Stimulated activated effector memory CD8-positive, alpha-beta T cell treated with anti-CD3 and anti-CD28 coated beads, Interleukin-12 subunit alpha, Interleukin-12 subunit beta, amount 100 ng/mL, for 72 hours (primary cell): Measurements from ENCODE around the gene NPC1.

Source experiments
- ATAC-seq: fragments of 150-1000 bp; cut with Tn5 transposase; 2 replicates; pipeline ENCODE4 v1.10.0; 2021
- DNase-seq, 2 donors: peaks; one replicate each; pipeline ENCODE4 v3.0.0; 2021 to 2022; ENCODE audit warnings: low spot score in 2 of 2
- H3K27ac Mint-ChIP-seq: one replicate; pipeline ENCODE4 v1.8.0; 2022; ENCODE audit warnings: mild to moderate bottlenecking, mixed read lengths
- H3K36me3 Mint-ChIP-seq: one replicate; pipeline ENCODE4 v1.8.0; 2022; ENCODE audit warnings: mild to moderate bottlenecking, mixed read lengths
- H3K4me1 Mint-ChIP-seq: one replicate; pipeline ENCODE4 v1.8.0; 2022; ENCODE audit warnings: mixed read lengths
- H3K4me3 Mint-ChIP-seq: one replicate; pipeline ENCODE4 v1.8.0; 2022; ENCODE audit warnings: mild to moderate bottlenecking, mixed read lengths
- H3K9me3 Mint-ChIP-seq: one replicate; pipeline ENCODE4 v1.8.0; 2022; ENCODE audit warnings: mixed read lengths

Gene NPC1

DNA sequence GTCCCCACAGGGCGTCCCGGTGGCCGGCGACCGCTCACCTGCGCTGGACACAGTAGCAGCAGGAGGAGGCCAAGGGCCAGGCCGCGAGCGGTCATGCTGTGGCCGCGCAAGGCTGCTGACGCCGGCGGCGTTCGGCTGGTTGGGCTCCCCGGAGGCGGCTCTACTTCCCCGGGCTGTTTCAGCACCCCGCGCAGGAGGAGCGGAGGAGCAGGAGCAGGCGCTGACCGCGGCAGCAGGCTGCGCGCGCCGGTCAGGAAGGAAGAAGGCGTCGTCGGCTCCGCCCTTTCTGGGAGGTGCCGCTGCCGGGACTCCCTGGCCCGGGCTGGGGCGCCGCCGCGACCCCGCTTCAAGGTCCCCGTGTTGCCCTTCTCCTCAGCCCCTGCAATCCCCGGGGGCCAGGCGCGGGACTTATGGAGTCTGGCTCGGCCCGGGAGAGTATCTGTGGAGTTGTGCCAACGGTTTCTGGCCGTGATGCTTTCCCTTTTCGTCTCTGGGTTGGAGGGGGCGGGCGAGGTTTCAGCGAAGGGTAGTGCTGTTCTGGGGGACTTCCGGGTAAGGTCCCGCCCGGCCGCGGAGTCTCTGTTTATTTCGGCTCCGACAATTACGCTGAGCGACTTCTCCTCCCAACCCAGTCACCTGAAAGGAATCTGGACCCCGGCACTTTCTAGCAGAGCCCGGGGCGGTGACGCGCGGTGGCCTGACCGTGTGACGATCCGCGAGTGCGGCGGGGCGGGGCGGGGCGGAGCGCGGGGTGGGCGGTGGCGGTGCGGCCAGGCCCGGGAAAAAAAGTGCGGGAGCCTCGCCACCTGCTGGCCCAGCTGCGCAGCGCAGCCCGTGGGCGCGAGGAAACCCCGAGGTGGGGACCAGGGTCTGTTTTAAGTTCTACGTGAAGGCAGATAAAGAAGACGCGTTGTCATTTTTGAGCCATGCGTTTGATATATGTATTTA, at the start of gene NPC1:
Gene NPC1 (minus strand): TSS at position 258 of the 948 bp plus-strand sequence. CDS start 163 bp downstream, at position 95.
- Mint-ChIP-seq H3K4me1 (peaks cover 36% of the 10 kb centered on the region), H3K4me3 (peak within 1 kb of the TSS; percentile 89), H3K9me3 (no peaks in the 10 kb centered on the region), H3K27ac (peak within 1 kb of the TSS; percentile 91), H3K36me3 (peaks cover 44% of the 10 kb centered on the region)
- ATAC-seq: peak; percentile 95
- peak; percentile 91 to 96 for DNase-seq

DNA sequence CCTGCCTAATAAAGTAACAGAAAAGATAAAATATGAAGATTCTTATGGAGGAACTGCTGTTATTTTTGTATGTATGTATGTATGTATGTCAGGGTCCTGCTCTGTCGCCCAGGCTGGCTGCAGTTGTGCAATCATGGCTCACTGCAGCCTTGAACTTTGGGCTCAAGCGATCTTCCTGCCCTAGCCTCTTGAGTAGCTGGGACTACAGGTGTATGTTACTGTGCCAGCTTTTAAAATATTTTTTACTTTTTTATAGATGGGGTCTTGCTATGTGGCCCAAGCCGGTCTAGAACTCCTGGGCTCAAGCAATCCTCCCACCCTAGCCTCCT, 49.7 kb upstream of the NPC1 start:
- Mint-ChIP-seq H3K27ac (no peak overlapping the region), H3K4me3 (no peak overlapping the region), H3K4me1 (no peaks in the 10 kb centered on the region), H3K36me3 (no peaks in the 10 kb centered on the region), H3K9me3 (no peaks in the 10 kb centered on the region)
- ATAC-seq: no peak
- DNase-seq: no peak

DNA sequence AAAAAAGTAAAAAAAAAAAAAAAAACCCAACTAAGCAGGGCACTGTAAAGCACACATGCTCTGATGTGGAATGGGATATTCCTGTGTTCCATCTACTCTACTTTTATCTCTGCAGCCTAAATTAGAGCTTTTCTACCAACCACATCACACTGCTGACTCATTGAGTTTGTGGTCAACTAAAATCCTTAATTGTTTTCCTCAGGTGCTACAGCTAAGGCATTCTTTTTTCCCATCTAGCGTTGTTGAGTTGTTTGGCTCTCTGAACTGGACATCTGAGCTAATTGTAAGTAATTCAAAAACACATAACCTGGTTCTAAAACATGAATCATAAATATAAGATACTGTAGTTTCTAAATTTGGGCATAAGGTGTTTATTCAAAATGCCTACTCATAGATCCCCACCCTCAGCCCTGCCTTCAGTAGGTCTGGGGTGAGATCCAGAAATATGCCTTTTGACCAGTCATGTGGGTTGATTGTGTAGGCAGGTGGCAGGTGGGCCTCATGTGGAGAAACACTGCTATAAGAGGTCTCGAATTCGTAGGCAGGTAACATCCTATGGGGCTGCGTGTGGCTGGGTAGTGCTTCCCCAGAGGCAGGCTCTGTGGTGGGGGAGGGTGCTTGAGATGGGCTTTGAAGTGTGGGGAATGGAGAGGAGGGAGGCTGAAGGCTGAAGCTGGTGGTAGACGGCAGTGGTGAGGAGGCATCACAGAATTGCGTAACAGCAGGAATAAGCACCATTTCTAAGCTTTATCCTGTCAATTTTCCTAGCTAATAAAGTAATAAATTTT, 49.2 kb upstream of the NPC1 start:
- DNase-seq (no peak), ATAC-seq (no peak)
- H3K9me3 Mint-ChIP-seq: no peaks in the 10 kb centered on the region
- no peak overlapping the region for H3K27ac Mint-ChIP-seq
- no peaks in the 10 kb centered on the region for H3K36me3 Mint-ChIP-seq
- H3K4me1 Mint-ChIP-seq: no peaks in the 10 kb centered on the region
- H3K4me3 Mint-ChIP-seq: no peak overlapping the region

DNA sequence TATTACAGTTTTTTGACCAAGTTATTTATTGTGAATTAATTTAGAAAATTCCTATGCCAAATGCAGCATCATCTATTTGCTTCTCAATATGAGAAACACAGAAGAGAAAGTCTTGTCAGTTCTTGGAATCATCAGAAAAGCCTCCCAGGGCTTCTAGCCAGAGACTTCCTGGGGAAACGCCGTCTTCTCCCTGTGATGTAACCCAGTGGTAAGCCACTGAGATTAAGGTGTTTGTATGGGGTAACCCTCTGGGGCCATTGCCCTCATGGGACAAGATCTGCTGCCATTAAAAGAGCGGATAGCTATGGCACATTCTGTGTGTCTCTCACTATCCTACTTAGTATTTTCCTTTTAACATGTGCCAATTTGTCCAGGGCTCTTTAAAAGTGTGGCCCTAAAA, 48.4 kb upstream of the NPC1 start:
- H3K36me3 Mint-ChIP-seq: no peaks in the 10 kb centered on the region
- no peak overlapping the region for H3K4me3 Mint-ChIP-seq
- H3K9me3 Mint-ChIP-seq: no peaks in the 10 kb centered on the region
- ATAC-seq (no peak), DNase-seq (no peak)
- H3K27ac Mint-ChIP-seq: no peak overlapping the region
- no peaks in the 10 kb centered on the region for H3K4me1 Mint-ChIP-seq

DNA sequence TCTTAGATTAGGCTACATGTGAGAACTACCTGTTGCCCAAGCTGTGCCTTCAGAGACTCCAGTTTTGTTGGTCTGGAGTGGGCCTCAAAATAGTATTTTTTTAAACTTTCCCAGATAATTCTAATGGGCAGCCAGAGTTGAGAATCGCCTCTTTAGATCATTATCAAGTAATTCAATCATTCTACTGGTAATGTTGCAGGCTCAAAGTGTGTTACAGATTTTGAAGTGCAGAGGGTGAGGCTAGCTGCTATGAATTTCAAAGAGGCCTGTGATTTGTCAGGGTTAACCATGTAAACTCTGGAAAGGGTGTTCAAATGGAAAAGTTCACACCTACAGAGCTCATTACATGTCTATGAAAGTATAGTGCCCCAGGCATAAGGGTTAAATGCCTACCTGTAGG, 46.3 kb upstream of the NPC1 start:
- H3K9me3 Mint-ChIP-seq: no peaks in the 10 kb centered on the region
- H3K36me3 Mint-ChIP-seq: no peaks in the 10 kb centered on the region

DNA sequence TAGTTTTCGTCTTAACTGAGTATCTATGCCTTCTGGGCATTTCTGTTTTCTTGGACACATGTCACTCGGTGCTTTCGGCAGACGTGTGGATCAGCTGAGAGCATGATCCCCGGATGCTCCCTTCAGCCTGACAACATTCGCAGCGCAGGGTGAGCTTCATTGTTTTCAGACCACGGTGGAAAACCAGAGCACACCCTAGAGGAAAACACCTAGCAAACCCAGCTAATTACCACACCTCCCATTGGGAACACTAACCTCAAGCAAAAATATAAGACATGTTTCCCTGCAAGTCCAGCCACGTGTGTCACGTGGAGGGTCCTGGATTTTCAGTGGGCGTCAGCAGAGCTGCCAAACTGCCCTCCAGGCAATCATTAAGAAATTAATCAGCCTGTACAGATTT, 45.4 kb upstream of the NPC1 start:
- no peaks in the 10 kb centered on the region for H3K9me3 Mint-ChIP-seq
- no peak overlapping the region for H3K27ac Mint-ChIP-seq
- H3K36me3 Mint-ChIP-seq: no peaks in the 10 kb centered on the region
- H3K4me3 Mint-ChIP-seq: no peak overlapping the region
- ATAC-seq (no peak), DNase-seq (no peak)
- H3K4me1 Mint-ChIP-seq: peaks cover 2% of the 10 kb centered on the region

More for the DNA sequence above, 46.3 kb upstream of the NPC1 start:
- Mint-ChIP-seq H3K4me1 (no peaks in the 10 kb centered on the region), H3K27ac (no peak overlapping the region), H3K4me3 (no peak overlapping the region)
- ATAC-seq: no peak
- no peak for DNase-seq

DNA sequence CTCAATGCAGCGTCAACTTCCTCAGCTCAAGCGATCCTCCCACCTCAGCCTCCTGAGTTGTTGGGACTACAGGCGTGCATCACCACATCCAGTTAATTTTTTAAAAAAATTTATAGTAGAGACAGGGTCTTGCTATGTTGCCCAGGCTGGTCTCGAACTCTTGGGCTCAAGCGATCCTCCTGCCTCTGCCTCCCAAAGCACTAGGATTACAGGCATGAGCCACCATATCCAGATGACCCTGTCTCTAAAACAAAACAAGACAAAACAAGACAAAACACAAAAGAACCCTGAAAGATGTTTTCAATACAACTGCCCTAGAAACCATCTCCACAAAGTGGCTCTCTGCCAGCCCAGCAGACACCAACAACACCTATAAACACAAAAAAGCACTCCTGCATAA, 45.0 kb upstream of the NPC1 start:
- Mint-ChIP-seq H3K27ac (no peak overlapping the region), H3K4me3 (no peak overlapping the region), H3K4me1 (peaks cover 6% of the 10 kb centered on the region), H3K9me3 (no peaks in the 10 kb centered on the region), H3K36me3 (no peaks in the 10 kb centered on the region)
- DNase-seq: no peak
- ATAC-seq: no peak

DNA sequence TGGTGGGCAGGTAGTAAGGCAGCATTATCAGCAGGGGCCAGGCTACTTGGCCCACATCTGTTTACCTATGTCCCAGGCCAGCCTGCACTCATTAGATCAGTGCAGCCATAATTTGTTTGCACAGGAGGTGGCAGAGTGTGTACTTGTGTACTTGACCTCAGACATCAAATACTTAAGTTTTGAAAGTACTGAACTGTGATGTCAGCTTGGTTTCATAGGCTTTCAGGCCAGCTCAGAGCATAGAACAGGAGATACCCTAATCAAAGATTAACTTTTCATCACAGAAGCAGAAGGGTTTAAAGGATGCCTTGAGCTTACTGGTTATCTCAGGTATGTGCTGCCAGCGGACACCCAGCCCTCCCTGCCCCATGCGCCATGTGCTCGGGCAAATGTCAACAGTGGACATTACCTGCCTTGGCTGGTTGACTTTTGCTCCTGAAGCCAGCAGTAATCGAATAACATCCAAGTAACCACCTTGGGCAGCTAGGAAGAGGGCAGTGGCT, 43.2 kb upstream of the NPC1 start:
- DNase-seq: no peak
- H3K9me3 Mint-ChIP-seq: no peaks in the 10 kb centered on the region

DNA sequence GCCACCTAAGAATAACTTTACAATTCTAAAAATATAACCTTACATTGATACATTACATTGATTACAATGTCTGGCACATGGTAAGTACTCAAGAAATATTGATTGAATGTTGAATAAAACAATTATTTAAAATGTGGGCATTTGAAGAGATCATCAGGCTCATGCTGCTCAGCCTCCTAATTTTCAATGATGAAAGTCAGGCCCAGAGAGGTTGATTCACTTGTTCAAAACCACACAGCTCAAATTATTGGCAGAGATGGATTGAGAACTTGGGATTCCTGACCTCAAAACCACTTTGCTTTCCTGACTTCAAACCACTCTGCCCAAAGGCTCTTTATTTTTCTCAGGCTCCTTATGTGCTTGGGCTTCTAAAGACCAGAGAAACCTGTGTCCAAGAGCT, 41.7 kb upstream of the NPC1 start:
- no peak for ATAC-seq
- H3K36me3 Mint-ChIP-seq: no peaks in the 10 kb centered on the region
- H3K4me1 Mint-ChIP-seq: peaks cover 18% of the 10 kb centered on the region
- no peak for DNase-seq
- no peaks in the 10 kb centered on the region for H3K9me3 Mint-ChIP-seq
- no peak overlapping the region for H3K27ac Mint-ChIP-seq
- H3K4me3 Mint-ChIP-seq: no peak overlapping the region

More for the DNA sequence above, 43.2 kb upstream of the NPC1 start:
- peak; percentile 60 for ATAC-seq
- H3K27ac Mint-ChIP-seq: no peak overlapping the region
- H3K4me1 Mint-ChIP-seq: peaks cover 18% of the 10 kb centered on the region
- no peak overlapping the region for H3K4me3 Mint-ChIP-seq
- H3K36me3 Mint-ChIP-seq: no peaks in the 10 kb centered on the region

DNA sequence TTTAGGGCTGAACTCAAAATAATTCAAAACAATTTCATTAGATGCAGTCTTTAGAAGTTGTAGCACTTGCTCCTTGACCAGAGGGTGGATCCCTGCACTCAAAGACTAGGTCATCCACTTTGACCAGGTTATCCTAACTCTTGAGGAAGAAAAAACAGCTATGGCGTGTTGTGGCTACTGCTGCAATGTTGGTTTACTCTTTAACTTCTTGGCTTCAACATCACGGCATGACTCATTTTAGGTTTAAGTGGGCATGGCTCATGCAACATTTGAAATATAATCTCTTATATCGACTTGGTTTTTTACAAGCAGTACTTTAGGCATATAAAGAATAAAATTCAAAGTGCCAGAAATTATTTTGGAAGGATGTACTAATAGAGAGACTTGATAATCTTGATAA, 41.0 kb upstream of the NPC1 start:
- no peak for DNase-seq
- Mint-ChIP-seq H3K4me1 (peaks cover 18% of the 10 kb centered on the region), H3K27ac (no peak overlapping the region), H3K4me3 (no peak overlapping the region), H3K9me3 (no peaks in the 10 kb centered on the region), H3K36me3 (no peaks in the 10 kb centered on the region)
- ATAC-seq: peak; percentile 43

DNA sequence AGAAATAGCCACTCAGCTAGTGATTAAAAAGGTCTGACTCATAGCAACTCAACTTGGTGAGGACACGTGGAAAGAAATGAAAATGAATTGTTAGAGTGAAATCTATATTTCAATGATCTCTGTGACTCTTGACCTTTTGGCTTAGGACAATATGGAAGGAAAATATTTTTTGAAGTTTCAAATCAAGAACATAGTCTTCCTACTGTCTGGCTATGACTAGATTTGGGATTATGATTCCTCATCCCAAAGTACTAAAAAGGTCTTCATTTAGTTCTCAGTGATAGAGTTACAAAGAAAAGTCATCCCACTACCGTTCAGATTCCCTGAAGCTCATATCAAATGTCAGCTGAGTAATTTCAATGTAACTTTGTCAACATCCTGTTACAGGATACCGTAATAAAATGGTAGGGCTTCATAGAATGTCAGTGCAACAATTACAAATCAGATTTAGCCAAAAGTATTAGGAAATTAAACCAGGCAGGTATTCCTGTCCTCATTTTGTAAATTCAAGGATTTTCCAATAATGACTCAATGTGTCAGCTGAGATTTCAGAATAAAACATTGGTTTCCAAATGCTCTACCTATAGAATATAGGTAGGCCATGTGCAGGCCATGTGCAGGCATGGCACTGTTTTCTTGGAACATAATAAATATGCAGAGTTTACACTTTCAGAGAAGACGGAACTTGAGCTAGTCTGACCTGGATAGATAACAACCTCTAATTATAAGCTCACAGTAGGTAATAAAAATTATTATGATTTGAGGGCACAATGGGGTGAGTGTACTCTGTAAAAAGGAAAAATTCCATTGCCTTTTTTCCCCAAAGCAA, 40.4 kb upstream of the NPC1 start:
- peaks cover 24% of the 10 kb centered on the region for H3K4me1 Mint-ChIP-seq
- DNase-seq (no peak), ATAC-seq (peak; percentile 81)
- no peaks in the 10 kb centered on the region for H3K36me3 Mint-ChIP-seq
- no peak overlapping the region for H3K4me3 Mint-ChIP-seq
- H3K27ac Mint-ChIP-seq: peak overlapping the region; percentile 18
- no peaks in the 10 kb centered on the region for H3K9me3 Mint-ChIP-seq

DNA sequence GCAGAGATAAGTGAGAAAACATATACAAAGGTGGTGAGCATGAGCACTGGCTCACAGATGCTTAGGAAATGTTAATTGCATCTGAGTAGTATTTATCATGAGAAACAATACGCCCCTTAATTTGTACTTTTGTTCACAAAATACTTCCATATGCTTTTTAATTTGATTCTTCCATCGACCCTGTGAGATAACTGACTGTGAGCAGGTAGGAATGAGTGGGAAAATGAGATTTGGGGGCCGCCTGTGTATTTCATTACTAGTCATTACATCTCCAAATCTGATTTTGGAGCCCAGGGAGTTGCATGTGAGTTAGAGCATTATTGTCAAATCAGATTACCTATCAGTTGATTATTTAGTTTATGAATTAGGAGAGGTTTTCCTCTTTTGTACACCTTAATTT, 36.7 kb upstream of the NPC1 start:
- no peak overlapping the region for H3K27ac Mint-ChIP-seq
- H3K36me3 Mint-ChIP-seq: no peaks in the 10 kb centered on the region
- H3K4me1 Mint-ChIP-seq: peaks cover 36% of the 10 kb centered on the region
- no peak overlapping the region for H3K4me3 Mint-ChIP-seq
- DNase-seq (no peak), ATAC-seq (no peak)
- H3K9me3 Mint-ChIP-seq: no peaks in the 10 kb centered on the region

DNA sequence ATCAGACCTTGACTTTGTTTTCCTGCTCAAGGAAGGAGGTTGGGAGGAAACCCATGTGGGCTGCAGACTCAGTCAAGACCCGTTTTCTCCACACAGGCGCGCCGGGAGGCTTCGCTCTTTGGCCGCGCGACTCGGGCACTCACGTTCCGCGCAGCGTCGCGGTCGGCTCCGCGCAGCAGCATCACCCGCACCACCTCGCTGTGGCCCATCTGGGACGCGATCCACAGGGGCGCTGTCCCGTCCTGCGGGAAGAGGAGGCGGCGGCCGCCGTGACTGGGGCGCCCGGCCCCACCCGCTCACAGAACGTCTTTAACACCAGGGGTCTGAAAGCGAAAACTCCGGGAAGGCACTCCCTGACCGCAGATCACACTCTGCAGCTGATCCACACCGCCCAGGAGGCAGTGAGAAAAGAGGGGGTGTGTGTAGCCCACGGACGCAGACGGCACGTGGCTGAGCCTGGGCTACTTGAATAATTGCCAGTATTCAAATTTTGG, 33.1 kb upstream of the NPC1 start:
- ATAC-seq: peak; percentile 53
- H3K9me3 Mint-ChIP-seq: no peaks in the 10 kb centered on the region
- H3K27ac Mint-ChIP-seq: no peak overlapping the region
- peak overlapping the region; percentile 59 for H3K4me3 Mint-ChIP-seq
- H3K4me1 Mint-ChIP-seq: peaks cover 18% of the 10 kb centered on the region
- DNase-seq: no peak
- H3K36me3 Mint-ChIP-seq: no peaks in the 10 kb centered on the region

DNA sequence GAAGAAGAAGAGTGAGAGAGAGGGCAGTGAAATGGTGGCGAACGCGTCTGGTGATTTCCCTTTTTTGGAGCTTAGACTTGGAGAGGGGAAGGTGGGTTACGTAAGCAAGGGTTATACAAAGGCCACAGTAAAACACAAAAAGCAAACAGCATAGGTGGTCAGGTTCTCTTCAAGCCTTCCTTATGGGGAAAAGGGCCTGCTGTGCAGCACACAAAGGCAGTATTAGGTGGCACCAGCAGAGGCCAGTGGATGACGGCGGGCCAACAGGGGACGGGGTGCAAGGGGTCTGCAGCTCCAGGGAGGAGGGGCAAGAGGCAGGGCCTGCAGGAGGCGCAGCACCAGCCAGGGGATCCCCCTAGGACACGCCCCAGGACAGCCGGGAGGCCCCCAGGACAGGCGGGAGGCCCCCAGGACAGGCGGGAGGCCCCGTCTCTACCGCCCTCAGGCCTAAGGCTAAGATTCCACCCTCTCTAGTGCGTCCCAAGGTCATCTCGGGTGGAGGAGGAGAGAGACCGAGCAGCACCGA, 32.6 kb upstream of the NPC1 start:
- Mint-ChIP-seq H3K9me3 (no peaks in the 10 kb centered on the region), H3K4me1 (peaks cover 18% of the 10 kb centered on the region), H3K36me3 (no peaks in the 10 kb centered on the region), H3K4me3 (peak overlapping the region; percentile 59), H3K27ac (no peak overlapping the region)
- DNase-seq (no peak), ATAC-seq (peak; percentile 35)
